Measurements from ENCODE around the gene AFF3. TPM values are rescaled to one million over a fixed set of nuclear protein-coding genes. Genes with fewer than 3 reads are reported as not detected.

The AFF3 gene
- total and polyA plus RNA-seq, 2 of the 4 experiments (the other 2 are of a cell fraction) = 12.9 to 14.3 TPM

- no peaks in the 10 kb centered on the region for H3K4me1 ChIP-seq (ENCODE audit: control insufficient read depth, insufficient read depth, low read length)
- ChIA-PET POLR2A (ENCODE audit: unreplicated experiment) (no interaction called here), CTCF (interaction anchor here (0.5 to 1.1 kb wide), 10 partner anchors 14 to 822 kb away, joined by 3 to 7 read pairs (median 3); no protein-coding TSS in a partner anchor)
- ATAC-seq (ENCODE audit: low read depth) = peak; percentile 99
- no peaks in the 10 kb centered on the region; the same call in 1 of the 2 replicates for H3K9me1 ChIP-seq (ENCODE audit: insufficient read depth, low read length)
- no peaks in the 10 kb centered on the region for H3K27me3 ChIP-seq (ENCODE audit: control insufficient read depth, insufficient read depth, low read length)
- no peak overlapping the region for H3K14ac ChIP-seq (replicated peaks; ENCODE audit: low read depth, low read length)
- no peak overlapping the region for H2AK9ac ChIP-seq (replicated peaks; ENCODE audit: low read depth, low read length, poor library complexity)
- no peak overlapping the region for H4K5ac ChIP-seq (ENCODE audit: low read depth, low read length)
- H3K36me3 ChIP-seq (ENCODE audit: control insufficient read depth, insufficient read depth, low read length) = peaks cover 17% of the 10 kb centered on the region
- H2BK120ac ChIP-seq (ENCODE audit: low read depth, low read length) = no peak overlapping the region
- TF ChIP-seq RCOR1 (IDR thresholded peaks at IDR 0.05; ENCODE audit: insufficient replicate concordance, low read length) (no peak), FOS (IDR thresholded peaks at IDR 0.05; ENCODE audit: low read depth, low read length) (0 out of 2 replicates have a peak, but pooled peaks have one; percentile 25), SMC3 (IDR thresholded peaks at IDR 0.05; ENCODE audit: low read depth, low read length) (peak; percentile 98), RAD21 (IDR thresholded peaks at IDR 0.05; ENCODE audit: low read length) (peak; percentile 99)
- TF ChIP-seq, protein P1, sequence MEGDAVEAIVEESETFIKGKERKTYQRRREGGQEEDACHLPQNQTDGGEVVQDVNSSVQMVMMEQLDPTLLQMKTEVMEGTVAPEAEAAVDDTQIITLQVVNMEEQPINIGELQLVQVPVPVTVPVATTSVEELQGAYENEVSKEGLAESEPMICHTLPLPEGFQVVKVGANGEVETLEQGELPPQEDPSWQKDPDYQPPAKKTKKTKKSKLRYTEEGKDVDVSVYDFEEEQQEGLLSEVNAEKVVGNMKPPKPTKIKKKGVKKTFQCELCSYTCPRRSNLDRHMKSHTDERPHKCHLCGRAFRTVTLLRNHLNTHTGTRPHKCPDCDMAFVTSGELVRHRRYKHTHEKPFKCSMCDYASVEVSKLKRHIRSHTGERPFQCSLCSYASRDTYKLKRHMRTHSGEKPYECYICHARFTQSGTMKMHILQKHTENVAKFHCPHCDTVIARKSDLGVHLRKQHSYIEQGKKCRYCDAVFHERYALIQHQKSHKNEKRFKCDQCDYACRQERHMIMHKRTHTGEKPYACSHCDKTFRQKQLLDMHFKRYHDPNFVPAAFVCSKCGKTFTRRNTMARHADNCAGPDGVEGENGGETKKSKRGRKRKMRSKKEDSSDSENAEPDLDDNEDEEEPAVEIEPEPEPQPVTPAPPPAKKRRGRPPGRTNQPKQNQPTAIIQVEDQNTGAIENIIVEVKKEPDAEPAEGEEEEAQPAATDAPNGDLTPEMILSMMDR (conservative IDR thresholded peaks at IDR 0.05; ENCODE audit: low read depth, low read length) = peak; percentile 97
- no peak overlapping the region for H2BK20ac ChIP-seq (ENCODE audit: low read depth, low read length)
- no peak overlapping the region for H3K4me2 ChIP-seq (ENCODE audit: low read depth, low read length)
- H2AK5ac ChIP-seq (ENCODE audit: low read depth, low read length) = no peak overlapping the region
- H3K27ac ChIP-seq (ENCODE audit: insufficient read depth, low read length) = no peak overlapping the region
- no peak overlapping the region for H4K8ac ChIP-seq (ENCODE audit: low read depth in 2 of 2, low read length in 2 of 2)
- H3K23ac ChIP-seq (ENCODE audit: low read depth, low read length) = no peak overlapping the region
- H2AFZ ChIP-seq (replicated peaks; ENCODE audit: low read length, poor library complexity) = peak overlapping the region; percentile 15
- BruUV-seq (replicated peaks) = no TSS peak
- no peaks in the 10 kb centered on the region for H3K9me3 ChIP-seq (ENCODE audit: control insufficient read depth, insufficient read depth, low read length)
- H3K79me1 ChIP-seq (ENCODE audit: low read depth in 1 of 2, low read length in 2 of 2) = no peaks in the 10 kb centered on the region
- no peak overlapping the region for H4K91ac ChIP-seq (ENCODE audit: insufficient read depth, low read depth, low read length)
- no peak overlapping the region; the same call in 2 of the 3 replicates for H2BK15ac ChIP-seq (ENCODE audit: low read depth, low read length)
- H3K18ac ChIP-seq (ENCODE audit: low read depth, low read length) = no peak overlapping the region
- in situ Hi-C loops (cut with MboI; ENCODE audit: low sequenced_read_pairs) = no loop called here
- no peak overlapping the region for H3K9ac ChIP-seq (ENCODE audit: low read depth, low read length)
- DNase-seq = peak; percentile 67
- no peak overlapping the region for H3K4me3 ChIP-seq (ENCODE audit: insufficient read depth, low read depth, low read length)
- dilution Hi-C loops (cut with HindIII; ENCODE audit: low sequenced_read_pairs, unreplicated experiment) = no loop called here
- intact Hi-C loops (cut with micrococcal nuclease) = loop anchor here (1.0 to 5.0 kb wide), 3 partner anchors 168 to 701 kb away; no protein-coding TSS in a partner anchor
- no peaks in the 10 kb centered on the region for H4K20me1 ChIP-seq (ENCODE audit: insufficient read depth, low read length)
- no peak overlapping the region for H2BK5ac ChIP-seq (ENCODE audit: low read depth, low read length, poor library complexity, severe bottlenecking)
- 0% methylated on average over 4 of the region's 17 CpGs; no CpG with 5 or more reads in 1 of the 2 experiments for WGBS, 2 experiments (ENCODE audit: extremely low coverage in 2 of 2, insufficient read length in 1 of 2)
- H3K4ac ChIP-seq (ENCODE audit: low read depth, low read length) = 0 out of 2 replicates have a peak overlapping the region, but pooled peaks have one; percentile 7
- no peak overlapping the region for H3K56ac ChIP-seq (ENCODE audit: extremely low read depth, insufficient read depth, low read length)
These were observed 583.2 kb downstream of the AFF3 start for GRCh38 chr2:99559075-99559662.

Measured in IMR-90 (cell line).